Suprapubic skin (tissue), 4 donors: ENCODE data around the gene COL26A1. TPM values are rescaled to one million over a fixed set of nuclear protein-coding genes. Genes with fewer than 3 reads are reported as not detected.

ENCODE experiments used
- DNase-seq, 2 donors: peaks; one replicate each; pipeline ENCODE4 v3.0.0-alpha.2; 2019; ENCODE audit warnings: low spot score in 2 of 2
- H3K27ac ChIP-seq: fragments of 200-600 bp; sonication (generic); one replicate; pipeline ENCODE4 v1.5.1; 2019
- H3K27me3 ChIP-seq: fragments of 200-600 bp; sonication (generic); one replicate; pipeline ENCODE4 v1.5.1; 2019
- H3K36me3 ChIP-seq: fragments of 200-600 bp; sonication (generic); one replicate; pipeline ENCODE4 v1.5.1; 2019
- H3K4me1 ChIP-seq: fragments of 200-600 bp; sonication (generic); one replicate; pipeline ENCODE4 v1.5.1; 2019
- H3K4me3 ChIP-seq: fragments of 200-600 bp; sonication (generic); one replicate; pipeline ENCODE4 v1.5.1; 2019; ENCODE audit warnings: mild to moderate bottlenecking
- H3K9me3 ChIP-seq: fragments of 200-600 bp; sonication (generic); one replicate; pipeline ENCODE4 v1.5.1; 2019
- CTCF ChIP-seq, 2 donors: fragments of 200-600 bp in 1 of 2; fragments of 450-650 bp in 1 of 2; sonication (generic) in 1 of 2; IDR thresholded peaks; one replicate each; pipeline ENCODE4 v1.5.1; 2016 to 2019; ENCODE audit warnings: antibody characterized with exemption in 2 of 2, mild to moderate bottlenecking in 1 of 2, moderate library complexity in 1 of 2
- EP300 ChIP-seq: sonication (generic); formaldehyde crosslinking; IDR thresholded peaks from one replicate; pipeline ENCODE4 v1.6.1; 2017; ENCODE audit warnings: antibody characterized with exemption
- POLR2A ChIP-seq, 2 donors: fragments of 450-650 bp; IDR thresholded peaks; one replicate each; pipeline ENCODE4 v1.6.1; 2017; ENCODE audit warnings: antibody characterized with exemption in 2 of 2, mild to moderate bottlenecking in 2 of 2, moderate library complexity in 2 of 2
- POLR2AphosphoS5 ChIP-seq, 3 donors: sonication (generic); formaldehyde crosslinking; IDR thresholded peaks; one replicate each; pipeline ENCODE4 v1.6.1; 2017; ENCODE audit warnings: antibody characterized with exemption in 3 of 3
- WGBS: methylation state at CpG from one replicate; pipeline ENCODE4 v1.1.5; 2018; 5-methylcytosine and 5-hydroxymethylcytosine counted together
- total RNA-seq, 4 donors: library from RNA; depleted of rRNA; stranded (reverse); fragments of >200 nt; gene quantifications; one replicate each; pipeline ENCODE4 v1.1.0, GENCODE V29; 2016

Gene COL26A1
- total RNA-seq, 4 donors from 2014 or later = 1.1 TPM; not detected in 3

- TF ChIP-seq CTCF (IDR thresholded peaks at IDR 0.05) (no peak), POLR2AphosphoS5 (IDR thresholded peaks at IDR 0.05) (no peak), POLR2A (IDR thresholded peaks at IDR 0.05) (no peak), EP300 (no peak)
- Histone ChIP-seq H3K27ac (no peak overlapping the region), H3K4me3 (no peak overlapping the region), H3K9me3 (no peaks in the 10 kb centered on the region), H3K36me3 (no peaks in the 10 kb centered on the region), H3K4me1 (peaks cover 8% of the 10 kb centered on the region), H3K27me3 (peaks cover 25% of the 10 kb centered on the region)
- WGBS = 25% methylated on average over 20 of the region's 21 CpGs
- no peak for DNase-seq
Observed at GRCh38 chr7:101386558-101387231, 24.0 kb downstream of the COL26A1 start.

- H3K27ac ChIP-seq = no peak overlapping the region
- no peak for DNase-seq
- H3K36me3 ChIP-seq = no peaks in the 10 kb centered on the region
- no peak overlapping the region for H3K4me3 ChIP-seq
- no peaks in the 10 kb centered on the region for H3K9me3 ChIP-seq
- H3K27me3 ChIP-seq = peaks cover 46% of the 10 kb centered on the region
- peaks cover 8% of the 10 kb centered on the region for H3K4me1 ChIP-seq
- no peak for TF ChIP-seq CTCF (IDR thresholded peaks at IDR 0.05)
- TF ChIP-seq EP300 = no peak
- TF ChIP-seq POLR2AphosphoS5 (IDR thresholded peaks at IDR 0.05) = no peak
- TF ChIP-seq POLR2A (IDR thresholded peaks at IDR 0.05) = no peak
- WGBS = 48% methylated on average over 7 of the region's 7 CpGs
Observed at GRCh38 chr7:101390901-101391301, 28.2 kb downstream of the COL26A1 start.

GRCh38 chr7:101391991-101392390 lies 29.3 kb downstream of the COL26A1 start:
- peaks cover 3% of the 10 kb centered on the region for H3K4me1 ChIP-seq
- H3K4me3 ChIP-seq = no peak overlapping the region
- 87% methylated on average over 6 of the region's 6 CpGs for WGBS
- H3K9me3 ChIP-seq = no peaks in the 10 kb centered on the region
- DNase-seq = no peak
- peaks cover 44% of the 10 kb centered on the region for H3K27me3 ChIP-seq
- TF ChIP-seq POLR2A (IDR thresholded peaks at IDR 0.05) (no peak), POLR2AphosphoS5 (IDR thresholded peaks at IDR 0.05) (no peak), EP300 (no peak), CTCF (IDR thresholded peaks at IDR 0.05) (no peak)
- no peak overlapping the region for H3K27ac ChIP-seq
- no peaks in the 10 kb centered on the region for H3K36me3 ChIP-seq

GRCh38 chr7:101393865-101394264 lies 31.2 kb downstream of the COL26A1 start:
- Histone ChIP-seq H3K36me3 (no peaks in the 10 kb centered on the region), H3K9me3 (no peaks in the 10 kb centered on the region), H3K27ac (no peak overlapping the region), H3K4me3 (no peak overlapping the region), H3K27me3 (peaks cover 50% of the 10 kb centered on the region), H3K4me1 (no peaks in the 10 kb centered on the region)
- 92% methylated on average over 3 of the region's 3 CpGs for WGBS
- TF ChIP-seq CTCF (IDR thresholded peaks at IDR 0.05) (no peak), POLR2AphosphoS5 (IDR thresholded peaks at IDR 0.05) (no peak), POLR2A (IDR thresholded peaks at IDR 0.05) (no peak), EP300 (no peak)
- no peak for DNase-seq

GRCh38 chr7:101395376-101395775 lies 32.7 kb downstream of the COL26A1 start:
- WGBS = 80% methylated on average over 7 of the region's 7 CpGs
- Histone ChIP-seq H3K9me3 (no peaks in the 10 kb centered on the region), H3K27me3 (peaks cover 50% of the 10 kb centered on the region), H3K4me3 (no peak overlapping the region), H3K27ac (no peak overlapping the region), H3K4me1 (no peaks in the 10 kb centered on the region), H3K36me3 (no peaks in the 10 kb centered on the region)
- no peak for TF ChIP-seq CTCF (IDR thresholded peaks at IDR 0.05)
- no peak for TF ChIP-seq POLR2AphosphoS5 (IDR thresholded peaks at IDR 0.05)
- TF ChIP-seq POLR2A (IDR thresholded peaks at IDR 0.05) = no peak
- DNase-seq = no peak
